ENCODE measurements around the gene TTC9. TPM values are rescaled to one million over a fixed set of nuclear protein-coding genes. Genes with fewer than 3 reads are reported as not detected.

The TTC9 gene
- total and polyA plus RNA-seq, 4 donors = 0.09 to 0.98 (median 0.45) TPM

GRCh38 chr14:70677341-70677740, 35.6 kb downstream of the TTC9 start:
- Histone ChIP-seq H3K9ac (ENCODE audit: low read depth in 1 of 2, low read length in 2 of 2) (no peak overlapping the region), H3K27ac (ENCODE audit: low read depth in 1 of 2, low read length in 2 of 2) (no peak overlapping the region), H3K36me3 (ENCODE audit: control insufficient read depth in 4 of 4, insufficient read depth in 3 of 4, low read depth in 1 of 4, low read length in 3 of 4) (no peaks in the 10 kb centered on the region), H3K4me1 (ENCODE audit: control insufficient read depth in 4 of 4, insufficient read depth in 4 of 4, low read length in 3 of 4) (no peaks in the 10 kb centered on the region), H3K9me3 (ENCODE audit: control insufficient read depth in 4 of 4, low read length in 3 of 4) (no peaks in the 10 kb centered on the region), H3K4me3 (ENCODE audit: low read depth in 1 of 3, low read length in 3 of 3) (no peak overlapping the region), H3K27me3 (ENCODE audit: control insufficient read depth in 4 of 4, insufficient read depth in 4 of 4, low read length in 3 of 4) (no peaks in the 10 kb centered on the region)
- no peak for TF ChIP-seq EGR1 (IDR thresholded peaks at IDR 0.05; ENCODE audit: low read depth in 2 of 2)
- no peak for DNase-seq (ENCODE audit: low spot score)
- WGBS = 91% methylated on average over 6 of the region's 6 CpGs

- 95% methylated on average over 2 of the region's 2 CpGs for WGBS
- Histone ChIP-seq H3K4me3 (ENCODE audit: low read depth in 1 of 3, low read length in 3 of 3) (no peak overlapping the region), H3K9ac (ENCODE audit: low read depth in 1 of 2, low read length in 2 of 2) (no peak overlapping the region), H3K4me1 (ENCODE audit: control insufficient read depth in 4 of 4, insufficient read depth in 4 of 4, low read length in 3 of 4) (peaks cover 3 to 13% (median 10%) of the 10 kb centered on the region in 4 donors), H3K27me3 (ENCODE audit: control insufficient read depth in 4 of 4, insufficient read depth in 4 of 4, low read length in 3 of 4) (no peaks in the 10 kb centered on the region), H3K36me3 (ENCODE audit: control insufficient read depth in 4 of 4, insufficient read depth in 3 of 4, low read depth in 1 of 4, low read length in 3 of 4) (no peaks in the 10 kb centered on the region), H3K27ac (ENCODE audit: low read depth in 1 of 2, low read length in 2 of 2) (no peak overlapping the region), H3K9me3 (ENCODE audit: control insufficient read depth in 4 of 4, low read length in 3 of 4) (no peaks in the 10 kb centered on the region)
- TF ChIP-seq ZBTB33 (IDR thresholded peaks at IDR 0.05) = no peak
- TF ChIP-seq FOXA1 (IDR thresholded peaks at IDR 0.05) = no peak
- TF ChIP-seq EGR1 (IDR thresholded peaks at IDR 0.05; ENCODE audit: low read depth in 2 of 2) = no peak
- no peak for TF ChIP-seq TAF1 (conservative IDR thresholded peaks at IDR 0.05)
- no peak for TF ChIP-seq RXRA (IDR thresholded peaks at IDR 0.05)
- no peak for TF ChIP-seq SP1 (IDR thresholded peaks at IDR 0.05)
- no peak for DNase-seq (ENCODE audit: low spot score)
Observed at GRCh38 chr14:70680748-70681147, 39.0 kb downstream of the TTC9 start.

- WGBS = 29% methylated on average over 6 of the region's 6 CpGs
- no peak for DNase-seq (ENCODE audit: low spot score)
- TF ChIP-seq ATF3 (IDR thresholded peaks at IDR 0.05) (no peak), NR2F2 (IDR thresholded peaks at IDR 0.05) (no peak), EGR1 (IDR thresholded peaks at IDR 0.05; ENCODE audit: low read depth in 2 of 2) (no peak), RXRA (IDR thresholded peaks at IDR 0.05) (peak; percentile 78 to 79), SP1 (IDR thresholded peaks at IDR 0.05) (peak; percentile 37), CTCF (IDR thresholded peaks at IDR 0.05; ENCODE audit: low read depth, low read length, missing input control) (no peak), MAX (IDR thresholded peaks at IDR 0.05) (no peak), RAD21 (IDR thresholded peaks at IDR 0.05) (peak in 1 of 2 donors; percentile 10), HNF4A (conservative IDR thresholded peaks at IDR 0.05) (peak; percentile 82), YY1 (IDR thresholded peaks at IDR 0.05) (no peak), TAF1 (conservative IDR thresholded peaks at IDR 0.05) (no peak), REST (IDR thresholded peaks at IDR 0.05) (no peak), FOXA2 (IDR thresholded peaks at IDR 0.05) (no peak), GABPA (IDR thresholded peaks at IDR 0.05 in 1 of 2, conservative IDR thresholded peaks at IDR 0.05 in 1 of 2) (no peak), ZBTB33 (IDR thresholded peaks at IDR 0.05) (no peak), HNF4G (IDR thresholded peaks at IDR 0.05) (peak; percentile 29), JUND (IDR thresholded peaks at IDR 0.05) (no peak), FOXA1 (IDR thresholded peaks at IDR 0.05) (no peak)
- Histone ChIP-seq H3K9ac (ENCODE audit: low read depth in 1 of 2, low read length in 2 of 2) (no peak overlapping the region), H3K9me3 (ENCODE audit: control insufficient read depth in 4 of 4, low read length in 3 of 4) (no peaks in the 10 kb centered on the region), H3K4me3 (ENCODE audit: low read depth in 1 of 3, low read length in 3 of 3) (no peak overlapping the region), H3K4me1 (ENCODE audit: control insufficient read depth in 4 of 4, insufficient read depth in 4 of 4, low read length in 3 of 4) (peaks cover 3 to 13% (median 10%) of the 10 kb centered on the region in 4 donors), H3K36me3 (ENCODE audit: control insufficient read depth in 4 of 4, insufficient read depth in 3 of 4, low read depth in 1 of 4, low read length in 3 of 4) (no peaks in the 10 kb centered on the region), H3K27me3 (ENCODE audit: control insufficient read depth in 4 of 4, insufficient read depth in 4 of 4, low read length in 3 of 4) (no peaks in the 10 kb centered on the region), H3K27ac (ENCODE audit: low read depth in 1 of 2, low read length in 2 of 2) (peak overlapping the region in 1 of 2 donors; percentile 38)
Observed at GRCh38 chr14:70683983-70684382, 42.3 kb downstream of the TTC9 start.

Data from liver (tissue), 9 donors.